Panc1 (cell line): ENCODE results near the gene S100A7.
"Not testable (repeated sequence)": the region's sequence is repeated elsewhere in the genome, so short reads cannot be mapped to it uniquely, and the experiment has no call there.

Source experiments
- POLR2AphosphoS5 ChIP-seq: IDR thresholded peaks from 2 replicates; pipeline ENCODE4 v1.6.1; 2012; ENCODE audit warnings: mild to moderate bottlenecking, low read depth, low read length, moderate library complexity
- SIN3A ChIP-seq: IDR thresholded peaks from 2 replicates; pipeline ENCODE4 v1.6.1; 2012; ENCODE audit warnings: low read depth, mild to moderate bottlenecking, low read length, moderate library complexity, borderline replicate concordance; ENCODE audit not compliant: insufficient read depth
- TCF7L2 ChIP-seq: IDR thresholded peaks from 2 replicates; pipeline ENCODE4 v1.6.1; 2011; ENCODE audit warnings: mild to moderate bottlenecking, low read depth, low read length, inconsistent platforms
- TF ChIP-seq, protein P1 (sequence below): fragments of 450-650 bp; IDR thresholded peaks from 2 replicates; pipeline ENCODE4 v1.5.1; 2017; ENCODE audit warnings: mild to moderate bottlenecking

DNA sequence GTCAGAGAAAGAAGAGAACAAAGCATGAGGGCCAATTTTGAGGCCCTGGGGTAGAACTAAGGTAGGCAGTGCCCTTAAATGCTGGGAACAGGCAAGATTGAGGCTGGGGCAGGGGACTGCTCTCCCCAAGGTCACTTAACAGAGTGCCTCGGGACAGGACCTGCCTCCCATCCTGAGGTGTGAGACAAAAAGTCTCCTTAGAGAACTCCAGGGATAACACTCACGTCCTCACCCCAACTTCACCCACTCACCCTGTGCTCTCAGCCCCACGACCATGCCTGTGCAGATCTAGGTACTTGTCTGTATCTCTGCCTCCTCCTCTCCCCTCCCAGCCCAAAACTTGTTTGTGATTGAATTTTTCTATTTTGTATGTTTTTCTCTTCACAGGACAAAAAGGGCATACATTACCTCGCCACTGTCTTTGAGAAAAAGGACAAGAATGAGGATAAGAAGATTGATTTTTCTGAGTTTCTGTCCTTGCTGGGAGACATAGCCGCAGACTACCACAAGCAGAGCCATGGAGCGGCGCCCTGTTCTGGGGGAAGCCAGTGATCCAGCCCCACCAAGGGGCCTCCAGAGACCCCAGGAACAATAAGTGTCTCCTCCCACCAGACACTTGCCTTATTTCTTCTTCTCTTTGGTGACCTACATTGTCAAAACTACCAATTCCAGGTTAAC, 41.6 kb downstream of the S100A7 start:
- TF ChIP-seq, protein P1, sequence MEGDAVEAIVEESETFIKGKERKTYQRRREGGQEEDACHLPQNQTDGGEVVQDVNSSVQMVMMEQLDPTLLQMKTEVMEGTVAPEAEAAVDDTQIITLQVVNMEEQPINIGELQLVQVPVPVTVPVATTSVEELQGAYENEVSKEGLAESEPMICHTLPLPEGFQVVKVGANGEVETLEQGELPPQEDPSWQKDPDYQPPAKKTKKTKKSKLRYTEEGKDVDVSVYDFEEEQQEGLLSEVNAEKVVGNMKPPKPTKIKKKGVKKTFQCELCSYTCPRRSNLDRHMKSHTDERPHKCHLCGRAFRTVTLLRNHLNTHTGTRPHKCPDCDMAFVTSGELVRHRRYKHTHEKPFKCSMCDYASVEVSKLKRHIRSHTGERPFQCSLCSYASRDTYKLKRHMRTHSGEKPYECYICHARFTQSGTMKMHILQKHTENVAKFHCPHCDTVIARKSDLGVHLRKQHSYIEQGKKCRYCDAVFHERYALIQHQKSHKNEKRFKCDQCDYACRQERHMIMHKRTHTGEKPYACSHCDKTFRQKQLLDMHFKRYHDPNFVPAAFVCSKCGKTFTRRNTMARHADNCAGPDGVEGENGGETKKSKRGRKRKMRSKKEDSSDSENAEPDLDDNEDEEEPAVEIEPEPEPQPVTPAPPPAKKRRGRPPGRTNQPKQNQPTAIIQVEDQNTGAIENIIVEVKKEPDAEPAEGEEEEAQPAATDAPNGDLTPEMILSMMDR = not testable (repeated sequence)
- not testable (repeated sequence) for TF ChIP-seq TCF7L2, POLR2AphosphoS5, SIN3A
